ENCODE measurements around the gene GFY. TPM values are rescaled to one million over a fixed set of nuclear protein-coding genes. Genes with fewer than 3 reads are reported as not detected.

GFY gene
- total RNA-seq, 1 donor from 2014 or later: not detected

GRCh38 chr19:49450405-49450804 lies 25.2 kb downstream of the GFY start:
- Mint-ChIP-seq H3K36me3 (ENCODE audit: low read depth) (peaks cover 3% of the 10 kb centered on the region), H3K4me1 (peaks cover 27% of the 10 kb centered on the region), H3K27ac (ENCODE audit: unreplicated experiment) (peak overlapping the region; percentile 90), H3K27me3 (ENCODE audit: low read depth) (peaks cover 5% of the 10 kb centered on the region), H3K9me3 (no peaks in the 10 kb centered on the region), H3K4me3 (peak overlapping the region; percentile 93)
- DNase-seq (ENCODE audit: low read depth, low spot score): no peak
- no peak for TF ChIP-seq CTCF (conservative IDR thresholded peaks at IDR 0.05)

- peak; percentile 42 for TF ChIP-seq CTCF (conservative IDR thresholded peaks at IDR 0.05)
- DNase-seq (ENCODE audit: low read depth, low spot score): peak; percentile 90
- Mint-ChIP-seq H3K4me1 (peaks cover 32% of the 10 kb centered on the region), H3K36me3 (ENCODE audit: low read depth) (peaks cover 6% of the 10 kb centered on the region), H3K27ac (ENCODE audit: unreplicated experiment) (peak within 1 kb of the TSS; percentile 97), H3K27me3 (ENCODE audit: low read depth) (peaks cover 5% of the 10 kb centered on the region), H3K4me3 (peak within 1 kb of the TSS; percentile 93), H3K9me3 (no peaks in the 10 kb centered on the region)
These were observed 26.4 kb downstream of the GFY start, which contains the start of gene PIH1D1 for GRCh38 chr19:49451430-49452181. TSS of gene PIH1D1 (minus strand) at chr19:49451814. CDS start at chr19:49451574, 240 bp downstream.

DNA sequence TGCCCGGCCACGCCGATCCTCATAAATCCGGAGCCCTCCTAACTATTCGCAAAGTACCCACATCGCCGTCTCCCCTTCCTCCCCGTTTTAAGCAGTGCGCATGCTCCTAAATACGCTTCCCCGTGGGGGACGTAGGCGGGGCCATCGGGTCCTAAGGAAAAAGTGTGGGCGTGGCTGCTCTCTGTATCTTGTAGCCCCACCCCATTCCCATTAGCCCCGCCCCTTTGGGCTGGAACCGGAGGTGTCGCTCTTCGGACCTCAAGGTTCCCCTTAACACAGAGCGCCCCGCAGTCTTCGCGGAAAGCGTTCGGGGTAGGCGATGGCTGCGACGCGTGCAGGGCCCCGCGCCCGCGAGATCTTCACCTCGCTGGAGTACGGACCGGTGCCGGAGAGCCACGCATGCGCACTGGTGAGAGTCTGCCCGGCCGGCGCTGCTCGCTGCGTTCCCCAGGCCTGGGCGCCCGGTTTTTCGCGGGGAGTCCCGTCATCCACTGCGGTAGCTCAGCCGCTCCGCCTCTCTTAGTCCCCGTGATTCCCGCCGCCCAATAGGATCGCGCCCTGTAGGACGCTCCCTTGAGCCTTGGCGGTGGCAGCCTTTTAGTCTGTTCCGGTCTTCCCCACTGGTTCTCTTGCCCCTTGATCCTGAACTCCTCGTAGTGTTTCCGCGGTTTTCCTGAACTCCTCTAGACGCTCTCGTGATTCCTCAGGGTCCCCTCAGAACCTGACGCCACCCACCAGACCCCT lies 28.0 kb downstream of the GFY start, which contains the start of gene ALDH16A1:
ALDH16A1 (plus strand) TSS at position 213 of the 744 bp plus-strand sequence; CDS start at position 320, 107 bp downstream.
- H3K27ac Mint-ChIP-seq (ENCODE audit: unreplicated experiment): peak within 1 kb of the TSS; percentile 100
- DNase-seq (ENCODE audit: low read depth, low spot score): peak; percentile 97
- peaks cover 5% of the 10 kb centered on the region for H3K27me3 Mint-ChIP-seq (ENCODE audit: low read depth)
- TF ChIP-seq CTCF (conservative IDR thresholded peaks at IDR 0.05): no peak
- peaks cover 6% of the 10 kb centered on the region for H3K36me3 Mint-ChIP-seq (ENCODE audit: low read depth)
- H3K4me1 Mint-ChIP-seq: peaks cover 32% of the 10 kb centered on the region
- H3K4me3 Mint-ChIP-seq: peak within 1 kb of the TSS; percentile 93
- no peaks in the 10 kb centered on the region for H3K9me3 Mint-ChIP-seq

GRCh38 chr19:49453757-49454240 lies 28.6 kb downstream of the GFY start:
- Mint-ChIP-seq H3K27ac (ENCODE audit: unreplicated experiment) (peak overlapping the region; percentile 100), H3K4me1 (peaks cover 32% of the 10 kb centered on the region), H3K36me3 (ENCODE audit: low read depth) (peaks cover 6% of the 10 kb centered on the region), H3K27me3 (ENCODE audit: low read depth) (peaks cover 5% of the 10 kb centered on the region), H3K9me3 (no peaks in the 10 kb centered on the region), H3K4me3 (peak overlapping the region; percentile 93)
- no peak for DNase-seq (ENCODE audit: low read depth, low spot score)
- TF ChIP-seq CTCF (conservative IDR thresholded peaks at IDR 0.05): no peak

DNA sequence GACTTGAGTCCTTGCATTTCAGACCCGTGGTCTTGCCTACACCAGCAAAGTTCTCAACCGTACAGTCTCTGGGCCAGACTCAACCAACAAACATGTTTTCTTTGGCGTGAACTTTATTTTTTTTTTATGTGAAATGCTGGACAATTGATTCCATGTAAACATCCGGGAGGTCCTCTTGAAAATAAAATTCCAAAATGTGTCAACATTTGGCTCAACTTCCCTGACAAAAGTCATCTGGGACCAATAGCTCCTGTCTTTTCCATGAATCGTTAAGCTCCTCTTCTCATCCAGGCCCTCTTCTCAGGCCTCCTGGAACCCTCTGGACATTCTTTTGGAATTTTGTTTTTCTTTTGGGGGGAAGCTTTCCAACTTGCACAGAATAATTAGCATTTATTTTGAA lies 30.6 kb downstream of the GFY start:
- Mint-ChIP-seq H3K4me3 (peak overlapping the region; percentile 66), H3K9me3 (no peaks in the 10 kb centered on the region), H3K36me3 (ENCODE audit: low read depth) (peaks cover 6% of the 10 kb centered on the region), H3K27me3 (ENCODE audit: low read depth) (peaks cover 5% of the 10 kb centered on the region), H3K27ac (ENCODE audit: unreplicated experiment) (no peak overlapping the region), H3K4me1 (peaks cover 25% of the 10 kb centered on the region)
- TF ChIP-seq CTCF (conservative IDR thresholded peaks at IDR 0.05): no peak
- no peak for DNase-seq (ENCODE audit: low read depth, low spot score)
